Thyroid gland (tissue), 4 donors: ENCODE data around the gene TEK.

Source experiments
- POLR2A ChIP-seq, 2 donors: fragments of 450-650 bp; IDR thresholded peaks; one replicate each; pipeline ENCODE4 v1.6.1; 2017; ENCODE audit warnings: antibody characterized with exemption in 2 of 2, mild to moderate bottlenecking in 2 of 2, moderate library complexity in 1 of 2
- TF ChIP-seq, protein P1 (sequence below), 6 experiments: fragments of 200-600 bp in 3 of 6; fragments of 450-650 bp in 3 of 6; sonication (generic) in 3 of 6; IDR thresholded peaks; one replicate each; pipeline ENCODE4 v1.5.1; 2016 to 2019; ENCODE audit warnings: antibody characterized with exemption in 6 of 6, mild to moderate bottlenecking in 2 of 6, inconsistent platforms in 1 of 6, moderate library complexity in 1 of 6

DNA sequence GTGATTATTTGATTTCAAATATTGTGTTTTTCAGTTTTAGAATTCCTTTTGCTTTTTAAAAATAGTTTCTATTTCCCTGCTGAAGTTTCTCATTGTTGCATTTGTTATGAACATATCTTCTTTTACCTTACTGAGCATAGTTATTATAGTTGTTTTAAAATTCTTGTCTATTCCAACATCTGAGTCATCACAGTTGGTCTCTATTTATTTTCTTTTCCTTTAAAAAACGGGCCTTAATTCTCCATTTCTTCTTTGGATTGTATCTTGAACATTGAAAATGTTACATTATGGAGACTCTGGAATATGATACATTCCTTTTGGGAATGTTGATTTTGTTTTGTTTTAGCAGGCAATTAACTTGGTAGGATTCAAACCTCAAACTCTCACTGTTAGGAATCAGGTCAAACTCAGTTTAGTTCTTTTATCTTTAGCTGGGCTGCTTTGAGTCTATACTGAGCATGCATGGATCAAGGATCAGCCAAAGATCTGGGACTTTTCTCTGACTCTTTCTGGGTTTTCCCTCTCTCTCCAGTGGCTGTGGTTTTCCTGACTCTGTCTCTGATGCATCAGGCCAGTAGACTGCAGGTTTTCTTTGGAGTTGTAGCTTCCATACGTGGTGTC is 70.3 kb downstream of the TEK start:
- TF ChIP-seq, protein P1, sequence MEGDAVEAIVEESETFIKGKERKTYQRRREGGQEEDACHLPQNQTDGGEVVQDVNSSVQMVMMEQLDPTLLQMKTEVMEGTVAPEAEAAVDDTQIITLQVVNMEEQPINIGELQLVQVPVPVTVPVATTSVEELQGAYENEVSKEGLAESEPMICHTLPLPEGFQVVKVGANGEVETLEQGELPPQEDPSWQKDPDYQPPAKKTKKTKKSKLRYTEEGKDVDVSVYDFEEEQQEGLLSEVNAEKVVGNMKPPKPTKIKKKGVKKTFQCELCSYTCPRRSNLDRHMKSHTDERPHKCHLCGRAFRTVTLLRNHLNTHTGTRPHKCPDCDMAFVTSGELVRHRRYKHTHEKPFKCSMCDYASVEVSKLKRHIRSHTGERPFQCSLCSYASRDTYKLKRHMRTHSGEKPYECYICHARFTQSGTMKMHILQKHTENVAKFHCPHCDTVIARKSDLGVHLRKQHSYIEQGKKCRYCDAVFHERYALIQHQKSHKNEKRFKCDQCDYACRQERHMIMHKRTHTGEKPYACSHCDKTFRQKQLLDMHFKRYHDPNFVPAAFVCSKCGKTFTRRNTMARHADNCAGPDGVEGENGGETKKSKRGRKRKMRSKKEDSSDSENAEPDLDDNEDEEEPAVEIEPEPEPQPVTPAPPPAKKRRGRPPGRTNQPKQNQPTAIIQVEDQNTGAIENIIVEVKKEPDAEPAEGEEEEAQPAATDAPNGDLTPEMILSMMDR (IDR thresholded peaks at IDR 0.05) = no peak
- TF ChIP-seq POLR2A (IDR thresholded peaks at IDR 0.05) = no peak
